Measurements from ENCODE around the gene DUSP8. TPM values are rescaled to one million over a fixed set of nuclear protein-coding genes. Genes with fewer than 3 reads are reported as not detected.

DUSP8 gene
- total RNA-seq, 1 experiment from 2014 or later = 4.4 TPM

- H2BK12ac ChIP-seq (ENCODE audit: insufficient read length, low read depth, low read length) = no peak overlapping the region
- no CpG with 5 or more reads among the region's 17 CpGs for WGBS (ENCODE audit: extremely low coverage, insufficient read length, low lambda C conversion rate)
- no peak for DNase-seq
- H3K56ac ChIP-seq (ENCODE audit: insufficient read length, low read depth, low read length) = no peak overlapping the region
- no peak overlapping the region for H2BK15ac ChIP-seq (ENCODE audit: low read depth, low read length)
- no peak overlapping the region for H4K91ac ChIP-seq (ENCODE audit: insufficient read length, low read depth, low read length)
- no peak overlapping the region for H3K4ac ChIP-seq (ENCODE audit: low read depth, low read length)
- H3K27me3 ChIP-seq (ENCODE audit: insufficient read depth, low read length) = no peaks in the 10 kb centered on the region
- TF ChIP-seq, protein P1, sequence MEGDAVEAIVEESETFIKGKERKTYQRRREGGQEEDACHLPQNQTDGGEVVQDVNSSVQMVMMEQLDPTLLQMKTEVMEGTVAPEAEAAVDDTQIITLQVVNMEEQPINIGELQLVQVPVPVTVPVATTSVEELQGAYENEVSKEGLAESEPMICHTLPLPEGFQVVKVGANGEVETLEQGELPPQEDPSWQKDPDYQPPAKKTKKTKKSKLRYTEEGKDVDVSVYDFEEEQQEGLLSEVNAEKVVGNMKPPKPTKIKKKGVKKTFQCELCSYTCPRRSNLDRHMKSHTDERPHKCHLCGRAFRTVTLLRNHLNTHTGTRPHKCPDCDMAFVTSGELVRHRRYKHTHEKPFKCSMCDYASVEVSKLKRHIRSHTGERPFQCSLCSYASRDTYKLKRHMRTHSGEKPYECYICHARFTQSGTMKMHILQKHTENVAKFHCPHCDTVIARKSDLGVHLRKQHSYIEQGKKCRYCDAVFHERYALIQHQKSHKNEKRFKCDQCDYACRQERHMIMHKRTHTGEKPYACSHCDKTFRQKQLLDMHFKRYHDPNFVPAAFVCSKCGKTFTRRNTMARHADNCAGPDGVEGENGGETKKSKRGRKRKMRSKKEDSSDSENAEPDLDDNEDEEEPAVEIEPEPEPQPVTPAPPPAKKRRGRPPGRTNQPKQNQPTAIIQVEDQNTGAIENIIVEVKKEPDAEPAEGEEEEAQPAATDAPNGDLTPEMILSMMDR (conservative IDR thresholded peaks at IDR 0.05) = no peak
- H2BK120ac ChIP-seq (ENCODE audit: low read depth, low read length, poor library complexity, severe bottlenecking) = no peak overlapping the region
- no peak overlapping the region for H4K8ac ChIP-seq (replicated peaks; ENCODE audit: insufficient read length, low read depth, low read length)
- H2BK5ac ChIP-seq (ENCODE audit: insufficient read length, low read length) = no peak overlapping the region
- no peak overlapping the region for H2AFZ ChIP-seq (ENCODE audit: low read length)
- no peak overlapping the region for H3K23ac ChIP-seq (ENCODE audit: insufficient read length, low read depth, low read length)
- H3K4me1 Mint-ChIP-seq = peaks cover 0 to 7% of the 10 kb centered on the region in 2 experiments; a peak in 2 of 4 replicates
- no peaks in the 10 kb centered on the region for H3K23me2 ChIP-seq (ENCODE audit: insufficient read length, low read depth, low read length, poor library complexity, severe bottlenecking)
- H3T11ph ChIP-seq (ENCODE audit: low read length) = no peak overlapping the region
- 0 out of 7 replicates have a peak overlapping the region, but pooled peaks of 2 of the 3 experiments have one; percentile 23 to 65 for H3K27ac Mint-ChIP-seq
- H3K9me3 Mint-ChIP-seq = no peaks in the 10 kb centered on the region
- no peak overlapping the region for H4K5ac ChIP-seq (ENCODE audit: insufficient read length, low read depth, low read length)
- no peak overlapping the region for H3K9ac ChIP-seq (ENCODE audit: extremely low read depth, insufficient read length, low read length)
- H3K4me2 ChIP-seq (ENCODE audit: insufficient read depth, insufficient read length, low read length) = no peak overlapping the region
- H3K18ac ChIP-seq (ENCODE audit: insufficient read length, low read depth, low read length) = no peak overlapping the region
- H3K79me1 ChIP-seq (ENCODE audit: insufficient read depth, low read depth, low read length, poor library complexity, severe bottlenecking) = peaks cover 9% of the 10 kb centered on the region
- no peaks in the 10 kb centered on the region for H3K9me3 ChIP-seq (ENCODE audit: control insufficient read depth, low read depth, low read length)
- no peak overlapping the region for H3K27ac ChIP-seq (ENCODE audit: insufficient read length, low read depth, low read length)
- no peaks in the 10 kb centered on the region for H3K4me1 ChIP-seq (ENCODE audit: insufficient read depth, low read length)
- no peaks in the 10 kb centered on the region for H4K20me1 ChIP-seq (ENCODE audit: control insufficient read depth, insufficient read depth, insufficient read length)
- no peak overlapping the region for H2AK5ac ChIP-seq (ENCODE audit: insufficient read length, low read length)
- peaks cover 1% of the 10 kb centered on the region; the same call in 1 of the 2 replicates for H3K79me2 ChIP-seq (ENCODE audit: insufficient read depth, low read length)
- no peak overlapping the region for H2BK20ac ChIP-seq (ENCODE audit: low read depth, low read length, poor library complexity, severe bottlenecking)
- no peak overlapping the region for H3K4me3 Mint-ChIP-seq
- no peak overlapping the region; the same call in 1 of the 2 replicates for H3K14ac ChIP-seq (ENCODE audit: insufficient read depth, low read length)
- no peaks in the 10 kb centered on the region for H3K36me3 Mint-ChIP-seq (ENCODE audit: insufficient read depth in 1 of 3, low read depth in 3 of 3)
- H3K27me3 Mint-ChIP-seq (ENCODE audit: low read depth) = no peaks in the 10 kb centered on the region
Observed at GRCh38 chr11:1529286-1529685, 42.8 kb downstream of the DUSP8 start.
